ENCODE results near the gene TF. TPM values are rescaled to one million over a fixed set of nuclear protein-coding genes. Genes with fewer than 3 reads are reported as not detected.

Gene TF
- total RNA-seq, 1 donor from 2014 or later: 1.3 TPM

DNA sequence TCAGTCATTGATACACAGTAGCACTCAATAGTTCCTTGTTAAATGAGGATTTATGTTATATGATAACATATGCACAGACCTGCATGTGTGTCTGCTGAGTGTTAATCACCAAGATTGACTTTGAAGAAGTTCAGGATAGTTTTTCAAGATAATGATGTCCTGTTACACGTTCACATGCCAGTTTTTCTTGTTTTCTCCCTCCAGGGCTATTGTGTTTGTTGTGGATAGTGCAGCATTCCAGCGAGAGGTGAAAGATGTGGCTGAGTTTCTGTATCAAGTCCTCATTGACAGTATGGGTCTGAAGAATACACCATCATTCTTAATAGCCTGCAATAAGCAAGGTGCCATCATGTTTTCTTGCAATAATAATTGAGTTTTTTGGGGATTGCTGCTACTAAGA, 69.2 kb downstream of the TF start:
- peaks cover 12% of the 10 kb centered on the region for H3K4me1 ChIP-seq

DNA sequence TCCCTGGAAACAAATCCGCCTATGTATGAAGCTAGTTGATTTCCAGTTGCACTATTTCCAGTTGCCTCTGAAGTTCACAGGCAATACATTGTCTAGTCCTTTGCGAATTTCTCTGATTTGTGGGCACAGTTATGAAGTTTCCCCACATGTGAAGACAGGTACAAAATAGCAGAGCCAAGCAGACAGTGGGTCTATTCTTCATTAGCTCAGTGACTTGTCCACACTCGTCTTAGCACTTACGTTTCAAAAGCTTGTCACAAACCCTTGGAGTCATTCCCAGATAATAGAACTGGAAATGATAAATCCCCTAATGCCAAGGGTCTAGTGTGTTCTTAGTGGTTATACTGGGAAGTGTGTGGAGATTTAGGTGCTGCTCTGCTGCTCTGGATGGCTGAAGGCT, 73.9 kb downstream of the TF start:
- intact Hi-C loops (cut with micrococcal nuclease): no loop called here

More for the DNA sequence above, 69.2 kb downstream of the TF start:
- TF ChIP-seq, protein P1, sequence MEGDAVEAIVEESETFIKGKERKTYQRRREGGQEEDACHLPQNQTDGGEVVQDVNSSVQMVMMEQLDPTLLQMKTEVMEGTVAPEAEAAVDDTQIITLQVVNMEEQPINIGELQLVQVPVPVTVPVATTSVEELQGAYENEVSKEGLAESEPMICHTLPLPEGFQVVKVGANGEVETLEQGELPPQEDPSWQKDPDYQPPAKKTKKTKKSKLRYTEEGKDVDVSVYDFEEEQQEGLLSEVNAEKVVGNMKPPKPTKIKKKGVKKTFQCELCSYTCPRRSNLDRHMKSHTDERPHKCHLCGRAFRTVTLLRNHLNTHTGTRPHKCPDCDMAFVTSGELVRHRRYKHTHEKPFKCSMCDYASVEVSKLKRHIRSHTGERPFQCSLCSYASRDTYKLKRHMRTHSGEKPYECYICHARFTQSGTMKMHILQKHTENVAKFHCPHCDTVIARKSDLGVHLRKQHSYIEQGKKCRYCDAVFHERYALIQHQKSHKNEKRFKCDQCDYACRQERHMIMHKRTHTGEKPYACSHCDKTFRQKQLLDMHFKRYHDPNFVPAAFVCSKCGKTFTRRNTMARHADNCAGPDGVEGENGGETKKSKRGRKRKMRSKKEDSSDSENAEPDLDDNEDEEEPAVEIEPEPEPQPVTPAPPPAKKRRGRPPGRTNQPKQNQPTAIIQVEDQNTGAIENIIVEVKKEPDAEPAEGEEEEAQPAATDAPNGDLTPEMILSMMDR (IDR thresholded peaks at IDR 0.05; ENCODE audit: borderline replicate concordance): no peak
- no peak overlapping the region for H3K4me3 ChIP-seq
- H3K27me3 ChIP-seq (ENCODE audit: low read depth): no peaks in the 10 kb centered on the region
- no peak for DNase-seq
- intact Hi-C loops (cut with micrococcal nuclease): loop anchor here (5.0 kb wide), 1 partner anchor 112 kb away; no protein-coding TSS in a partner anchor
- H3K27ac ChIP-seq (replicated peaks): no peak overlapping the region
- H3K9me3 ChIP-seq (replicated peaks): no peaks in the 10 kb centered on the region
- H3K36me3 ChIP-seq: peaks cover 88% of the 10 kb centered on the region

DNA sequence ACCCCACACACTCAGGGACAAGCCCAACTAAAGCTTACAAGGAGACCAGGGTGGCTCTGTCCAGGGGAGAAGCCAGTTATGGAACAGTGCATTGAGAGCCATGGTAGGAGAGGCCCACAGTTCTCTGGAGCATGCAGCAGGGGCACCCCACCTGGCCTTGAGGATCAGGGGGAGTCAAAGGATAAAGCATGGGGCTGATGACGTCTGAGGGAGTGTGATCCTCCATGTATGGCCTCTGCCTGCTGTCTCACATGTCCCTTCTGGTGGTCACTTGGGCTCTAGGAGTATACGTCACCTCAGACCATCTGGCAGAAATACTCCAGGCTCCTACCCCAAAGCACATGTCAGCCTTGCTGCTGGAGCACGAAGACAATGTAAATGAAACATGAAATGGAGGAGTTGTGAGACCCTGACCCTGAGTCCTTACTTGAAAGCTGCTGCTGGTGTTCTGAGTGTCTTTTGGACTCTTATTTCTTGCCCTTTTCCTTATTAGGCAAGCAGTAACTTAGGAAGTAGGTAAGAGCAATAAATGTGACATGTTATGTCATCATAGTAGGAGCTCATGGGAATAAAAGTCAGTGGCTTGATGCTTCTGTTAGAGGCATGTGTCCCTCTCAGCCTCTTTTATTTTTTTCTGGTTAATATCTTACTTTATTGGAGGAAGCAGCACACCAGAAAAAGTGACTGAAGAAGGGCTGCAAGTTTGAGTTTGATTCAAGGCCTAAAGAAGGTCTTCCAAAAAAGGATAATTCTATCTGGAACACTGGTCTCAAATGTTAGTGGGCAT, 74.9 kb downstream of the TF start:
- Histone ChIP-seq H3K4me1 (peaks cover 25% of the 10 kb centered on the region), H3K27me3 (ENCODE audit: low read depth) (no peaks in the 10 kb centered on the region), H3K36me3 (peaks cover 58% of the 10 kb centered on the region), H3K27ac (replicated peaks) (peak overlapping the region; percentile 50), H3K4me3 (no peak overlapping the region), H3K9me3 (replicated peaks) (no peaks in the 10 kb centered on the region)
- TF ChIP-seq, protein P1 (IDR thresholded peaks at IDR 0.05; ENCODE audit: borderline replicate concordance): no peak
- no peak for DNase-seq
- intact Hi-C loops (cut with micrococcal nuclease): no loop called here

More for the DNA sequence above, 73.9 kb downstream of the TF start:
- peaks cover 66% of the 10 kb centered on the region for H3K36me3 ChIP-seq
- no peak overlapping the region for H3K4me3 ChIP-seq
- TF ChIP-seq, protein P1 (IDR thresholded peaks at IDR 0.05; ENCODE audit: borderline replicate concordance): no peak
- no peak overlapping the region for H3K27ac ChIP-seq (replicated peaks)
- no peak for DNase-seq
- no peaks in the 10 kb centered on the region for H3K27me3 ChIP-seq (ENCODE audit: low read depth)
- no peaks in the 10 kb centered on the region for H3K9me3 ChIP-seq (replicated peaks)
- H3K4me1 ChIP-seq: peaks cover 25% of the 10 kb centered on the region

DNA sequence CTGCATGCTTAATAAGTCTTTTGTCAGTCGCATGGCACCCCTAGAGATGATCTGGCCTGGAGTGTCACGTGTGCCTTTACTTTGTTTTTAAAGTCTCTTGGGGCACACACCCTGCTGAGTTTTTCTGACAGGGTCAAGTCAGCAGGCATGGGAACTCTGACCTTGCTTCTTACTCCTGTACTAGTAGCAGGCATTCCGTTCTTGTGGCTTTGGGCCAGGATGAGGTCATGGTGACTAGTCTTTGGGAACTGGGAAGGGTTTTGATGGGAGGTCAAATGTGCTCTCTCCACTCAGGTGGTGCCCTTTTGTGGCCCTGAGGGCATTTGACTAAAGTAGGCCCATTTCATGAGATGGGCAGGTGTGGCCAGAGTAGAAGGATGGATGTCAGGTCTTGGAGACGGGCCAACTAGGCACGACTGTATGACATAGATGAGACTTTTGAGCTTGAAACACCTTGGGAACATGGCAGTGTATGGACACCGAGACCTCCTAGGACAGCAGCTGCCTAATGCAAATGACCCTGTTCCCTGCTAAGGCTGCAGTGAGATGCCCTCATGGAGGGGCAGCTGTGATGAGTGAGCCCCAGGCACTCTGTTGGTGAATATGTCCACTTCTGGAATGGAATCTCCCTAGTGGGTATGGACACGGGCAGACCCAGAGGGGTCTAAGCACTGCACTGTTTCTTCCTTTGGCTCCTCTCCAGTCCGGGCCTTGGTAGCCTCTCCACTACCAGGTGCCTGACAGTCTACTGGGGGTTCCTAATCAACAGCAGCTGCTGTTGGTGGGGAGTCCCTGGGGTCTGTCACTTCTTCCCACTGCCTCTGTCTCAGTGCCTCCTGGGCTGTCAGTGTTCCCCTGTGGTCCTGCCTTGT, 75.8 kb downstream of the TF start:
- peaks cover 49% of the 10 kb centered on the region for H3K36me3 ChIP-seq
- DNase-seq: peak; percentile 78
- intact Hi-C loops (cut with micrococcal nuclease): no loop called here

DNA sequence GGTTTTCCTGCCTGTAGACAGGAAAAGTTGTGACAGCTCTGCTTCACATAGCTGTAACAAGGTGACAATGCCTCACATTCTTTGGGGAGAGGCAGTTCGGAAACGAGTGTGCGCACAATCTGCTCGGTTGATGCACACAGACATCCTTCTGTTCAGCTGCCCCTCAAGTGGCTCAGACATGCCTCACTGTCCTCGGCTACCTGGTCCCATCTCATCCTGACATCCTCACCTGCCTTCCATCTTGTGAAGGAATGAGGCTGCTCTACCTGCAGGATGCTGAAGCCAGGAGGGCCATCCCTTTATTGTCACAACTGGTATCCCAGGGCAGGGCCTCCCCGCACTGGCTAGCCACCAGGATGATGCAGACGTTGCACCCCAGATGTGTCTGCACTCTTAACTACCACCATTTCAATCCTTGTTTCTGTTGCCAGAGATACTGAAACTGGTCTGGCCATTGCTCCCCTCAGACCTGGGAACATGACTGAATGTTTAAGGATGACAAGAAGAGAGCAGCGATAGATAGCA, 78.8 kb downstream of the TF start:
- DNase-seq: no peak
- TF ChIP-seq, protein P1 (IDR thresholded peaks at IDR 0.05; ENCODE audit: borderline replicate concordance): no peak
- intact Hi-C loops (cut with micrococcal nuclease): no loop called here
- Histone ChIP-seq H3K27ac (replicated peaks) (no peak overlapping the region), H3K27me3 (ENCODE audit: low read depth) (no peaks in the 10 kb centered on the region), H3K9me3 (replicated peaks) (no peaks in the 10 kb centered on the region), H3K4me3 (no peak overlapping the region), H3K4me1 (peaks cover 34% of the 10 kb centered on the region), H3K36me3 (peaks cover 28% of the 10 kb centered on the region)

More for the DNA sequence above, 75.8 kb downstream of the TF start:
- TF ChIP-seq, protein P1 (IDR thresholded peaks at IDR 0.05; ENCODE audit: borderline replicate concordance): peak; percentile 55
- no peaks in the 10 kb centered on the region for H3K27me3 ChIP-seq (ENCODE audit: low read depth)
- peaks cover 25% of the 10 kb centered on the region for H3K4me1 ChIP-seq
- peak overlapping the region; percentile 50 for H3K27ac ChIP-seq (replicated peaks)
- H3K9me3 ChIP-seq (replicated peaks): no peaks in the 10 kb centered on the region
- H3K4me3 ChIP-seq: no peak overlapping the region
